Right lobe of liver (tissue), 4 donors: ENCODE data around the gene SLC28A1.

Experiments used
- CTCF ChIP-seq, 4 donors: fragments of 200-600 bp in 3 of 4; fragments of 450-650 bp in 1 of 4; IDR thresholded peaks; one replicate each; pipeline versions ENCODE4 v1.5.1 to v1.8.0; 2016 to 2022; ENCODE audit warnings: antibody characterized with exemption in 4 of 4, mild to moderate bottlenecking in 2 of 4
- POLR2A ChIP-seq: fragments of 450-650 bp; IDR thresholded peaks from one replicate; pipeline ENCODE4 v1.6.1; 2017; ENCODE audit warnings: antibody characterized with exemption, mild to moderate bottlenecking
- donor health status: DM: no; HTN: no; CAD: no.
- donor health status: DM: no; HTN: no; CAD: no.
- donor health status: DM: no; HTN: yes; CAD: no.

GRCh38 chr15:84911879-84912660 lies 27.6 kb downstream of the SLC28A1 start:
- TF ChIP-seq POLR2A: peak; percentile 75
- no peak for TF ChIP-seq CTCF (IDR thresholded peaks at IDR 0.05)
